HUDEP-2 (cell line): Measurements from ENCODE around the gene FADS3.

ENCODE experiments used
- DNase-seq, 76 experiments: peaks; one replicate each; lab custom pipeline; 2025; ENCODE audit not compliant: unreplicated experiment in 76 of 76; lab: John Stamatoyannopoulos, UW

Gene FADS3

DNA sequence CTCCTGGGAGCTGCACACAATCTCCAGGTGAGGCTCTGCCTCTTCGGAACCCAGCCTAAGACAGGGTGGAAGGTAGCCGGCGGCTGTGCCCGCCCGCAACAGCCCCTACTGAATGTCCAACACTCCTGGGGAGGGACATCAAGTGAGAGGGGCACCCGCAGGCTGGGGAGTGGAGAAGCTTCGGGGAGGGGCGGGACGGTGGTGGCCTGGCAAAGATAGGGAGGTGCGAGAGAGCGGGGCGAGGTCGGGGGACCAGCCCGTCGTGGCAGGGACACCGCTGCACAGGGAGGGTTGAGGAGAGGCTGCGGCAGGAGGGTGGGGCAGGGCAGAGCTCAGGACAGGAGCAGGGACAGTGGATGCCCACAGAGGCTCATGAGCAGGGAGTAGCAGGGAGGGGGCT lies 8.9 kb upstream of the FADS3 start:
- DNase-seq = no peak

DNA sequence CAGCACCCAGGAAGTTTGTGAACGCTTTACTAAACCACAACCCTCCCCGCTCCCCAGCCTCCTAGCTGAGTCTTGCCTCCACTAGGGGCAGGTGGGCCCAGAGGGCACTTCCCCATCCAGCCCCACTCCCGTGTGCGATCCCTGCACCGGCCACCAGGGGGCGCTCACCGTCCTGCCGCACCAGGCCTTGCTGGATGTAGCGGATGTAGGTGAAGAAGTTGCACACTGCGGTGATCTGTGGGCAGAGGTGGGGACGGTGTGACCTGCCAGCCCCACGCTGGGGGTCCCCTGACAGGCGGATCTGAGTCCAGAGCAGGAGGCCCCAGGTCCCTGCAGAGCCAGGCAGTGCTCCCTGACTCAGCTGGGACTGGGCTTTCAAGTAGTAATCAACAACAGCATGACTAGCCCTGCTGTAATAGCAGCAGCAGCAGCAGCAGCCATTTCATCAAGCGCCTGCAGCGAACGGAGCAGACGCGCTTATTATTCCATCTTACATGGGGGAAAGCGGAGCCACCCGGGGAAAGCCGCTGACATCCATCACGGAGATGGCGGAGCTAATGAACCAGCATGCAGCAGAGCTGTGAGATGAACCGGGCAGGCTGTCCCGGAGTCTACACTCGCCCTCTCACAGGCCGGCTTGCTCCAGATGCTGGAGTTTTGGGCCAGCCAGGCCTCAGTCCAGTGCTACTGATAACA lies 7.9 kb upstream of the FADS3 start:
- DNase-seq = peak in 70 of 76 experiments; percentile 20 to 91 (median 76)

DNA sequence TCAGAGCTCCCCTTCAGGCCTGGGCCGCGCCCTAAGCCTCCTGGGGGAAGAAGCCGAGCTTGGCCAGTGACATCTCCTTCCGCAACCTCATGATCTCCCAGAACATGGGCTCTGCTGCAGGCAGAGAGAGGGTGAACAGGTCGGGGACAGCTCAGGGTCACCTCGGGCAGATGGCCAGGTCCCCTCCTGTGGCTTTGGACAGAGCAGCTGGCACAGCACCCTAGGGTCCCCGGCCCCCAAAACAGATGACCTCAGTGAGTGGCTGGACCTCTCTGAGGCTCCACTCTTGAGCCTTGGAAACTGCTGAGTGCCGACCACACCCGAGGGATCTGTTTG lies 6.9 kb upstream of the FADS3 start:
- DNase-seq = no peak

- DNase-seq = peak in 61 of 76 experiments; percentile 10 to 73 (median 56)
These were observed 6.3 kb upstream of the FADS3 start for GRCh38 chr11:61897387-61898246.

GRCh38 chr11:61896665-61897386 lies 5.5 kb upstream of the FADS3 start:
- DNase-seq = no peak

DNA sequence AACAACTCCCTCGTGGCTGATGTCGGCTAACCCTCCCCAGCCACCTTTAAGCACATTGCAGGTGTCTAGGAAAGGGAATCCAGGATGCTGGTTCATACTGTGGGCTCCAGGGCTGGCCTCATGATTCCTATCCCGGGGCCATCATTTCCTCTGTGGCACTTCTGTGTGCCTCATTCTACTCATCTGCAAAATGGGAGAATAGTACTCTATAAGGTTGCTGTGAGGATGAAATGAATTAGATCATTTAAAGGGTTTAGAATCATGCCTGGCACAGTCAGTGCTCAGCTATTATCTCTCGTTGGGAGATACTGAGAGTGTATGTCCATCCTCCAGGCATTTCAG lies 4.3 kb upstream of the FADS3 start:
- DNase-seq = no peak

- DNase-seq = no peak
These were observed 3.8 kb upstream of the FADS3 start for GRCh38 chr11:61895046-61895717.

DNA sequence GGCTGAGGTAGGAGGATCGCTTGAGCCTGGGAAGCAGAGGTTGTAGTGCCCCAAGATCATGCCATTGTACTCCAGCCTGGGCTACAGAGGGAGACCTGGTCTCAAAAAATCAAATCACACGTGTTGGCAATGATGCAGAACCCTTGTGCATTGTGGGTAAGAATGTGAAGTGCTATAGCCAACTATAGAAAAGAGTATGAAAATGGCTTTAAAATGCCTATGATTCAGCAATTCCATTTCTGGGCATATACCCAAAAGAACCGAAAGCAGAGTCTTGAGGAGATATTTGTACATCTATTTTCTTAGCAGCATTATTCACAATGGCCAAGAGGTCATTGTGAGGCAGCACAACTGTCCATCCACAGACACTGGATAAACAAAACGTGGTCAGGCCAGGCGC lies 2.6 kb upstream of the FADS3 start:
- peak in 16 of 76 experiments; percentile 6 to 60 (median 23) for DNase-seq

GRCh38 chr11:61892085-61892370 lies 683 bp upstream of the FADS3 start:
- no peak for DNase-seq

- peak in 19 of 76 experiments; percentile 6 to 51 (median 19) for DNase-seq
These were observed 615 bp downstream of the FADS3 start for GRCh38 chr11:61890529-61891330.

- DNase-seq = no peak
These were observed 1.5 kb downstream of the FADS3 start for GRCh38 chr11:61889831-61890230.

GRCh38 chr11:61888590-61888989 lies 2.8 kb downstream of the FADS3 start:
- no peak for DNase-seq

GRCh38 chr11:61887839-61888494 lies 3.4 kb downstream of the FADS3 start:
- no peak for DNase-seq

DNA sequence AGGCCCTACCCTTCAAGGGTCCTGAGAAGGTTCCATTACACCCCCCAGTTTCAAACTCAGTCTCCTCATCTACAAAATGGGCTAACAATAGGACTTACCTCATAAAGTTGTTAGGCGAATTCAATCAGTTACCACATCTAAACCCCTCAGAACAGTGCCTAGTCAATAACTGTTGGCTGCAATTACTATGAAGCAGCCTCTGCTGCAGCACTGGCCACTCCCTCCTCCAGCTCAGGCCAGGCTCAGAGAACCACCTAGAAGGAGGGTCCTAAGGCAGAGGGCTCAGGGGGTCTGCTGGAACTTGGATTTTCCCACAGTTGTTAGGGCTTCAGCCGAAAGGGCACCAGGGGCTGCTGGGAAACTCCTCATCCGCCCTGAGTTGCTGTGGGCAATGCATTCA lies 4.7 kb downstream of the FADS3 start:
- no peak for DNase-seq

DNA sequence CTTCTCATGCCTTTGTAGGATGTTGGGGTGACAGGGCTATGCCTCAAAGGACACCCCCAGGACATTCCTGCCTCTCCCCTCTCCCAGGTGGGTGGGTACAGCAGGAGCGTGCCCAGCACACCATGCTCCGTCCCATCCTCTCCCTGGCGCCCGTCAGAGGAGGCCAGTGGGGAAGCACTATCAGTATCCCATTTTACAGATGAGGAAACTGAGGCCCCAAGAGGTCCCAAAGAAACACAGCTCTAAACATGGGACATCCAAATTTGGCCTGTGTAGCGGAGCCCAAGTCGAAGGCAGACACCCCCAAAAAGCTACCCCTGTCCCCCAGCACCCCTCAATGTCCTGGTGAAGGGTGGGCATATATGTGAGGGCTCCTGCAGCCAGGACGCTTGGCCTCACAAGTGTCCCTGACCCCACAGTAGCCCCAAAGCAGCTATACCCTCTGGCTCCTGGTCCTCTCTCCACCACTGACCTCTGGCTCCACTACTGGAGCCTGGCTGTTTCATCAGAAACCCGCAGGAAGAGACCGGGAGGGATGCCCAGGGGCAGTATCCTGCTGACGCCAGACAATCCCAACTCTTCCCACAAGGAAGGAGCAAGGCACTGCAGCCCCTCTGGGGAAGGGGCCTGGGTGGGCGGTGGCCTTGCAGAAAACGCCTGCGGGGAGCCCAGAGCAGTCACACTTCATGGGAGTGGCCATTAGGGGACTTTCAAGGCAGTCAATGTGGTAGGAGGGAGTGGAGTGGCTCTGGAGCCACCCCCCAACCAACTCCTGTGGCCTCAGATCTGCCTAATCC lies 5.4 kb downstream of the FADS3 start:
- no peak for DNase-seq

GRCh38 chr11:61885166-61885778 lies 6.1 kb downstream of the FADS3 start:
- DNase-seq = peak in 5 of 76 experiments; percentile 8 to 25 (median 11)

GRCh38 chr11:61883947-61884346 lies 7.4 kb downstream of the FADS3 start:
- no peak for DNase-seq

- DNase-seq = no peak
These were observed 8.0 kb downstream of the FADS3 start for GRCh38 chr11:61883327-61883726.

- DNase-seq = no peak
These were observed 8.5 kb downstream of the FADS3 start for GRCh38 chr11:61882879-61883278.
